Measurements from ENCODE around the gene SRGAP1.

GRCh38 chr12:64103825-64104740 is 259.6 kb downstream of the SRGAP1 start:
- TF ChIP-seq CTCF (IDR thresholded peaks at IDR 0.05) (no peak), POLR2AphosphoS5 (IDR thresholded peaks at IDR 0.05) (peak; percentile 97), POLR2A (IDR thresholded peaks at IDR 0.05) (no peak)

All from gastroesophageal sphincter (tissue), 3 donors.